ENCODE data around the gene KIF2A. TPM values are rescaled to one million over a fixed set of nuclear protein-coding genes. Genes with fewer than 3 reads are reported as not detected.

The KIF2A gene
- total RNA-seq, 3 donors from 2014 or later, result 50.8 to 57.4 (median 51.7) TPM

DNA sequence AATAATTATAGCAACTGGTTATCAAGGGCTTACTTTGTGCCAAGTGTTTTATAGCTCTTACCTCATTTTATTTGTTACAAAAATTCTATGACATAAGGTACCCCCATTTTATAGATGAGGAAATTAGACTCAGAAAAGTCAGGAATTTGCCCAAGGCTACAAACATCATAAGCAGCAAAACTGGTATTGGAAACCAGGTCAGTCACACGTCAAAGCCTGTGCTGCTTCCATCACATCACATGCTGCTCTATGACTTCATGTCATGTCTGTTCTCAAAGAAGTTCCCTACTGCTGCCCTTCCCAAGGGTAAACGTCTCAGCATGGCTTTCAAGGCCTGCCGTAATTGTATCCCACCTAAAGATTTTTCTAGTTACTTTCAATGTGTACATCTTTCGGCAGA lies 6.9 kb upstream of the KIF2A start:
- no peak for DNase-seq (ENCODE audit: low spot score in 2 of 2)
- TF ChIP-seq POLR2AphosphoS5 (IDR thresholded peaks at IDR 0.05), result no peak
- intact Hi-C loops (cut with DNase I; ENCODE audit: low total_unique reads), result no loop called here
- Histone ChIP-seq H3K4me1 (no peaks in the 10 kb centered on the region), H3K4me3 (no peak overlapping the region), H3K9me3 (no peaks in the 10 kb centered on the region), H3K27me3 (no peaks in the 10 kb centered on the region), H3K27ac (no peak overlapping the region), H3K36me3 (no peaks in the 10 kb centered on the region)

DNA sequence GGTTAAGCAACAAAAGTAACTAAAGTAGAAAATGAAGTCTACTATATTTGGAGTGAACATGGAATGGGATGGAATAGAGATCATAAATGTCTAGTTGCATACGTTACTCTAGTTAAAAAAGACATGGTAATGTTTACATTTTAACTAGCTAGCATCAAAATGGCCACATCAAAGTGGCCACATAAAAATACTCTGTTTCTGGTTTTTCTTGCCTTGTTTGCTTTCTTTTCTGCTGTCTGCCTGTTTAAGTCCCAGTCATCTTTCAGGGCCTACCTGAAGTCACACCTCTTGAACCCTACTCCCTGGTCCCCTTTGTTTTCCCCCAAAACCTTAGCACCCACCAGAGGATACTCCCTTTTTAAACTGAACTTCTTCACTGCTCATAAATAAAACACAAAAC lies 6.4 kb upstream of the KIF2A start:
- no peaks in the 10 kb centered on the region for H3K4me1 ChIP-seq
- no peak overlapping the region for H3K4me3 ChIP-seq
- no peaks in the 10 kb centered on the region for H3K9me3 ChIP-seq
- no peak for TF ChIP-seq POLR2AphosphoS5 (IDR thresholded peaks at IDR 0.05)
- TF ChIP-seq, protein P1, sequence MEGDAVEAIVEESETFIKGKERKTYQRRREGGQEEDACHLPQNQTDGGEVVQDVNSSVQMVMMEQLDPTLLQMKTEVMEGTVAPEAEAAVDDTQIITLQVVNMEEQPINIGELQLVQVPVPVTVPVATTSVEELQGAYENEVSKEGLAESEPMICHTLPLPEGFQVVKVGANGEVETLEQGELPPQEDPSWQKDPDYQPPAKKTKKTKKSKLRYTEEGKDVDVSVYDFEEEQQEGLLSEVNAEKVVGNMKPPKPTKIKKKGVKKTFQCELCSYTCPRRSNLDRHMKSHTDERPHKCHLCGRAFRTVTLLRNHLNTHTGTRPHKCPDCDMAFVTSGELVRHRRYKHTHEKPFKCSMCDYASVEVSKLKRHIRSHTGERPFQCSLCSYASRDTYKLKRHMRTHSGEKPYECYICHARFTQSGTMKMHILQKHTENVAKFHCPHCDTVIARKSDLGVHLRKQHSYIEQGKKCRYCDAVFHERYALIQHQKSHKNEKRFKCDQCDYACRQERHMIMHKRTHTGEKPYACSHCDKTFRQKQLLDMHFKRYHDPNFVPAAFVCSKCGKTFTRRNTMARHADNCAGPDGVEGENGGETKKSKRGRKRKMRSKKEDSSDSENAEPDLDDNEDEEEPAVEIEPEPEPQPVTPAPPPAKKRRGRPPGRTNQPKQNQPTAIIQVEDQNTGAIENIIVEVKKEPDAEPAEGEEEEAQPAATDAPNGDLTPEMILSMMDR (IDR thresholded peaks at IDR 0.05), result no peak
- no peak for TF ChIP-seq POLR2A (IDR thresholded peaks at IDR 0.05)
- DNase-seq (ENCODE audit: low spot score in 2 of 2), result no peak
- no peak overlapping the region for H3K27ac ChIP-seq
- H3K27me3 ChIP-seq, result no peaks in the 10 kb centered on the region
- H3K36me3 ChIP-seq, result no peaks in the 10 kb centered on the region
- intact Hi-C loops (cut with DNase I; ENCODE audit: low total_unique reads), result no loop called here

DNA sequence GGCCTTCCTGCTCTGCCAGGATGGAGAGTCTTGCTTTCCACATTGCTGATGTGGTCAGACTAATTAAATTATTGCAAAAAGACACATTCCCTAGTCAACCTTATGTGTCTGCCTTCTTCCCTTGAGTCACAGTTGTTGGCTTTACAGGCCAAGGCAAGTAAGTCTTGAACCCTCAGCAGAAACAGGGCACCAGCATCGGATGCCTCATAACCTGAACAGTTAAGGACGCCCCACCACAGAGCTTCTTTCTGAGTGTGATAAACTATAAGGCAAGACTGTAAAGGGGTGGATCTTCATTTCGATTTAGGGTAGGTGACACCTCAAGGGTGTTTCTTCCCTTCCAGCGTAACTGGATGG lies 670 bp upstream of the KIF2A start:
- Histone ChIP-seq H3K27ac (peak overlapping the region; percentile 84 to 94), H3K4me1 (no peaks in the 10 kb centered on the region), H3K36me3 (no peaks in the 10 kb centered on the region), H3K4me3 (peak overlapping the region; percentile 93 to 97 (median 96)), H3K9me3 (no peaks in the 10 kb centered on the region), H3K27me3 (no peaks in the 10 kb centered on the region)
- no peak for DNase-seq (ENCODE audit: low spot score in 2 of 2)
- intact Hi-C loops (cut with DNase I; ENCODE audit: low total_unique reads), result no loop called here
- TF ChIP-seq POLR2A (IDR thresholded peaks at IDR 0.05) (no peak), POLR2AphosphoS5 (IDR thresholded peaks at IDR 0.05) (no peak)
- TF ChIP-seq, protein P1 (IDR thresholded peaks at IDR 0.05), result no peak

DNA sequence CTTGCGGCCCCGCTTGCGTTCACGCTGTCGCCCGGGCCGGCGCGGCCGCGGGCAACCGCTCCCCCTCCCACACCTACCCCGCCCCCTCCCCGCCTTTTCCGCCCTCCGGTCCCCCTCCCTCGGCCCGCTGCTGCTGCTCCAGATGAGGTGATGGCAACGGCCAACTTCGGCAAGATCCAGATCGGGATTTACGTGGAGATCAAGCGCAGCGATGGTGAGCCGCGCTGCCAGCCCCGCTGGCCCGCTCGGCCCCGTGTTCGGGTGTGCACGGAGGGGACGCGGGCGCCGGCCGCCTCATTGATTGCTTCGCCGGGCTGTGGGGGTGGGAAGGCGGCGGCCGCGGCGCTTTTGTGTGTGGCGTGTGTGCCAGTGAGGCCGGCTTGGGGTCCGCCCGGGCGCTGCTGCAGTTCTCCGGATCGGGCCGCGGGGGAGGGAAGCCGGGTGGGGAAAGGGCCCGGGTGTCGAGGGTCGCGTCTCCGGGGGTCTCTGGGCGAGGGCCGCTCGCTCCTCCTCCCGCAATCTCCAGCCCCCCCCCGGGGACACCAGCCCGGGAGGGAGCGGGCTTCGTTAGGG lies 403 bp downstream of the KIF2A start:
- H3K27me3 ChIP-seq, result no peaks in the 10 kb centered on the region
- H3K4me3 ChIP-seq, result peak overlapping the region; percentile 93 to 97 (median 96)
- intact Hi-C loops (cut with DNase I; ENCODE audit: low total_unique reads), result no loop called here
- H3K4me1 ChIP-seq, result no peaks in the 10 kb centered on the region
- H3K36me3 ChIP-seq, result no peaks in the 10 kb centered on the region
- peak in 1 of 2 donors; percentile 18 for DNase-seq (ENCODE audit: low spot score in 2 of 2)
- peak overlapping the region; percentile 84 to 94 for H3K27ac ChIP-seq
- H3K9me3 ChIP-seq, result no peaks in the 10 kb centered on the region
- TF ChIP-seq POLR2A (IDR thresholded peaks at IDR 0.05), result no peak
- peak in 1 of 3 donors; percentile 7 for TF ChIP-seq POLR2AphosphoS5 (IDR thresholded peaks at IDR 0.05)

DNA sequence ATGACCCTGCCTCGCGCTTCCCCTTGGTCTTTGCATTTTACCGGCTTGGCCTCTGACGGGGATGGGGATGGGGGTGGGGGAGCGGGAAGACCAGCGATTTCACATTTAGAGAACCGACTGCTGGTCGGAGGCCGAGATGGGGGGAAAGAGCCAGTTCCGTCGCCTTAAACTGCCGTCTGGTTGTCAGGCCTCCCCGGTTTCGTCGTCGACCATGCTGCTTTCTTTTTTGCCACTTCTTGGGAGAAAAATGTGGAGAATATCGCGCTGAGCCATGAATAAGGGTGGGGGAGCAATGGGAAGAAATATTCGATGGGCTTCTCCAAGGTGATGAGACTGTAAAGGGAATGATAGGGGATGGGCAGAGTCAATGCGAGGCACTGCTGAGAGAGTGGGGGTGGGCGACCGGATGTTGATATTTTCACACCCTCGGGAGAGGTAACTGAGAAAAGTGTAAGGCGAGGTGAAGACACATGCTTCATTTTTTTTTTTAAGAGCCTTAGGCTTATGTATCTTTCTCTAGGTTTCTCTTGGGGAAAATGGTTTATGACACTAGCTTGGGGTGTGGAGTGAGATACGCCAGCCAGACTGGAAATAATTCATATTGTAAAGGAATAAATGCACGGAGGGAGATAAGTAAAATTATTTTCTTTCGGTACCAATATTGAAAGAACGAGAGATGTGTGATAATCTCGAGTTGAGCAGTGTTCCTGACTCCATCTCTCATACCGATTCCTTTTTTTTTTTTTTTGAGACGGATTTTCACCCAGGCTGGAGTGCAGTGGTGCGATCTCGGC lies 1.1 kb downstream of the KIF2A start:
- Histone ChIP-seq H3K27me3 (no peaks in the 10 kb centered on the region), H3K4me1 (no peaks in the 10 kb centered on the region), H3K9me3 (no peaks in the 10 kb centered on the region), H3K4me3 (peak overlapping the region; percentile 93 to 97 (median 96)), H3K36me3 (no peaks in the 10 kb centered on the region), H3K27ac (peak overlapping the region; percentile 84 to 94)
- intact Hi-C loops (cut with DNase I; ENCODE audit: low total_unique reads), result no loop called here
- TF ChIP-seq POLR2A (IDR thresholded peaks at IDR 0.05) (no peak), POLR2AphosphoS5 (IDR thresholded peaks at IDR 0.05) (no peak)
- TF ChIP-seq, protein P1 (IDR thresholded peaks at IDR 0.05), result no peak
- peak in 1 of 2 donors; percentile 55 for DNase-seq (ENCODE audit: low spot score in 2 of 2)

DNA sequence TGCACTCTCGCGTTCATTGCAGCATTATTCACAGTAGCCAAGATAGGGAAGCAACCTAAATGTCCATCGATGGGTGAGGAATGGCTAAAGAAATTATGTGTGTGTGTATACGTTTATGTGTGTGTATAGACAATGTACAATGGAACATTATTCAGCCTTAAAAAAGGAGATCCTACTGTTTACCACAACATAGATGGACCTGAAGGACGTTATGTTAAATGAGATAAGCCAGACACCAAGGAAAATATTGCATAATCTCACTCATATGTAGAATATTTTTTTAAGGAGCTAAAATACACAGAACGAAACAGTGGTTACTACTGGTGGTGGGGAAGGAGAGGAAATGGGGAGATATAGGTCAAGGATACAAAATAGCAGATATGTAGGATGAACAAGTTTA lies 2.4 kb downstream of the KIF2A start:
- Histone ChIP-seq H3K27ac (no peak overlapping the region), H3K9me3 (no peaks in the 10 kb centered on the region), H3K4me3 (no peak overlapping the region), H3K27me3 (no peaks in the 10 kb centered on the region), H3K36me3 (no peaks in the 10 kb centered on the region), H3K4me1 (no peaks in the 10 kb centered on the region)
- DNase-seq (ENCODE audit: low spot score in 2 of 2), result no peak
- no peak for TF ChIP-seq POLR2A (IDR thresholded peaks at IDR 0.05)
- no peak for TF ChIP-seq POLR2AphosphoS5 (IDR thresholded peaks at IDR 0.05)
- TF ChIP-seq, protein P1 (IDR thresholded peaks at IDR 0.05), result no peak
- intact Hi-C loops (cut with DNase I; ENCODE audit: low total_unique reads), result no loop called here

Measured in breast epithelium (tissue), 4 donors.